H9 (cell line): ENCODE results near the gene SLC7A11. TPM values are rescaled to one million over a fixed set of nuclear protein-coding genes. Genes with fewer than 3 reads are reported as not detected.
A peak's percentile ranks its signal among the peaks of the same experiment; 100 is the strongest.

Experiments used
- DNase-seq: peaks from one replicate; pipeline ENCODE4 v3.0.0-alpha.2; 2017
- H2AFZ ChIP-seq: one replicate; pipeline ENCODE4 v1.6.1; 2013; ENCODE audit warnings: mild to moderate bottlenecking, low read length, control low read depth, moderate library complexity
- H2AK5ac ChIP-seq: 2 replicates; pipeline ENCODE4 v1.6.1; 2013; ENCODE audit warnings: low read length, control low read depth, mixed read lengths; ENCODE audit not compliant: insufficient read length
- H2BK120ac ChIP-seq: one replicate; pipeline ENCODE4 v1.6.1; 2013; ENCODE audit warnings: low read depth, mild to moderate bottlenecking, low read length, control low read depth, inconsistent platforms; ENCODE audit not compliant: poor library complexity, severe bottlenecking
- H2BK12ac ChIP-seq: 2 replicates; pipeline ENCODE4 v1.6.1; 2013; ENCODE audit warnings: low read length, control low read depth, mixed read lengths, low read depth; ENCODE audit not compliant: insufficient read length
- H2BK15ac ChIP-seq: 2 replicates; pipeline ENCODE4 v1.6.1; 2013; ENCODE audit warnings: low read depth, low read length, control low read depth
- H2BK20ac ChIP-seq: one replicate; pipeline ENCODE4 v1.6.1; 2013; ENCODE audit warnings: low read depth, mild to moderate bottlenecking, low read length, control low read depth, inconsistent platforms; ENCODE audit not compliant: poor library complexity, severe bottlenecking
- H2BK5ac ChIP-seq: 2 replicates; pipeline ENCODE4 v1.6.1; 2013; ENCODE audit warnings: low read length, control low read depth, mixed read lengths; ENCODE audit not compliant: insufficient read length
- H3K14ac ChIP-seq: 2 replicates; pipeline ENCODE4 v1.6.1; 2013; ENCODE audit warnings: low read length, control low read depth; ENCODE audit not compliant: insufficient read depth
- H3K18ac ChIP-seq: 2 replicates; pipeline ENCODE4 v1.6.1; 2013; ENCODE audit warnings: low read depth, mild to moderate bottlenecking, mixed read lengths, low read length, control low read depth; ENCODE audit not compliant: insufficient read length
- H3K23ac ChIP-seq: 2 replicates; pipeline ENCODE4 v1.6.1; 2013; ENCODE audit warnings: low read length, control low read depth, mixed read lengths, low read depth; ENCODE audit not compliant: insufficient read length
- H3K23me2 ChIP-seq: 2 replicates; pipeline ENCODE4 v1.6.1; 2013; ENCODE audit warnings: low read depth, mild to moderate bottlenecking, mixed read lengths, low read length, control low read depth; ENCODE audit not compliant: insufficient read length, poor library complexity, severe bottlenecking
- H3K27ac ChIP-seq: 2 replicates; pipeline ENCODE4 v1.5.1; 2013; ENCODE audit warnings: low read length, control low read depth, mixed read lengths, low read depth; ENCODE audit not compliant: insufficient read length
- H3K27me3 ChIP-seq: 2 replicates; pipeline ENCODE4 v1.6.1; 2013; ENCODE audit warnings: low read length, control low read depth, inconsistent platforms; ENCODE audit not compliant: insufficient read depth
- H3K4ac ChIP-seq: 2 replicates; pipeline ENCODE4 v1.6.1; 2013; ENCODE audit warnings: low read depth, mild to moderate bottlenecking, control low read depth, inconsistent platforms, low read length, moderate library complexity
- H3K4me1 ChIP-seq: 2 replicates; pipeline ENCODE4 v1.6.1; 2013; ENCODE audit warnings: low read length, control low read depth, inconsistent platforms; ENCODE audit not compliant: insufficient read depth
- H3K4me2 ChIP-seq: 2 replicates; pipeline ENCODE4 v1.6.1; 2013; ENCODE audit warnings: low read length, control low read depth, mixed read lengths; ENCODE audit not compliant: insufficient read length, insufficient read depth
- H3K56ac ChIP-seq: 2 replicates; pipeline ENCODE4 v1.6.1; 2013; ENCODE audit warnings: low read depth, mild to moderate bottlenecking, mixed read lengths, low read length, control low read depth; ENCODE audit not compliant: insufficient read length
- H3K79me1 ChIP-seq: 2 replicates; pipeline ENCODE4 v1.6.1; 2013; ENCODE audit warnings: low read depth, mild to moderate bottlenecking, moderate library complexity, low read length, control low read depth, inconsistent platforms; ENCODE audit not compliant: insufficient read depth, poor library complexity, severe bottlenecking
- H3K79me2 ChIP-seq: 2 replicates; pipeline ENCODE4 v1.6.1; 2013; ENCODE audit warnings: low read length, control low read depth, inconsistent platforms; ENCODE audit not compliant: insufficient read depth
- H3K9ac ChIP-seq: 2 replicates; pipeline ENCODE4 v1.6.1; 2013; ENCODE audit warnings: low read length, control low read depth, mixed read lengths; ENCODE audit not compliant: insufficient read length; ENCODE audit errors: extremely low read depth
- H3K9me3 ChIP-seq: one replicate; pipeline ENCODE4 v1.6.1; 2013; ENCODE audit warnings: low read depth, low read length, inconsistent platforms; ENCODE audit not compliant: control insufficient read depth
- H3T11ph ChIP-seq: one replicate; pipeline ENCODE4 v1.6.1; 2013; ENCODE audit warnings: mild to moderate bottlenecking, low read length, control low read depth, inconsistent platforms
- H4K20me1 ChIP-seq: one replicate; pipeline ENCODE4 v1.6.1; 2013; ENCODE audit not compliant: control insufficient read depth, insufficient read length, insufficient read depth
- H4K5ac ChIP-seq: 2 replicates; pipeline ENCODE4 v1.6.1; 2013; ENCODE audit warnings: low read depth, mild to moderate bottlenecking, mixed read lengths, low read length, control low read depth; ENCODE audit not compliant: insufficient read length
- H4K8ac ChIP-seq: replicated peaks from 2 replicates; pipeline ENCODE4 v1.6.1; 2013; ENCODE audit warnings: low read length, control low read depth, mixed read lengths, low read depth; ENCODE audit not compliant: insufficient read length
- H4K91ac ChIP-seq: 2 replicates; pipeline ENCODE4 v1.6.1; 2013; ENCODE audit warnings: low read depth, mild to moderate bottlenecking, moderate library complexity, mixed read lengths, low read length, control low read depth; ENCODE audit not compliant: insufficient read length
- H3K27ac Mint-ChIP-seq, 3 experiments: 2 replicates in 2 of 3; 3 replicates in 1 of 3; pipeline ENCODE4 v1.8.0; 2020 to 2021; ENCODE audit warnings: mixed read lengths in 3 of 3, mild to moderate bottlenecking in 1 of 3, moderate library complexity in 1 of 3
- H3K27me3 Mint-ChIP-seq: 2 replicates; pipeline ENCODE4 v1.8.0; 2021; ENCODE audit warnings: low read depth, mild to moderate bottlenecking, moderate library complexity, mixed read lengths
- H3K36me3 Mint-ChIP-seq, 3 experiments: 2 replicates in 2 of 3; 3 replicates in 1 of 3; pipeline ENCODE4 v1.8.0; 2020 to 2021; ENCODE audit warnings: low read depth in 3 of 3, mixed read lengths in 3 of 3; ENCODE audit not compliant: insufficient read depth in 1 of 3
- H3K4me1 Mint-ChIP-seq, 2 experiments: 2 replicates each; pipeline ENCODE4 v1.8.0; 2020; ENCODE audit warnings: mixed read lengths in 2 of 2
- H3K4me3 Mint-ChIP-seq, 2 experiments: 2 replicates in 1 of 2; 3 replicates in 1 of 2; pipeline ENCODE4 v1.8.0; 2020 to 2021; ENCODE audit warnings: mild to moderate bottlenecking in 2 of 2, mixed read lengths in 2 of 2, moderate library complexity in 1 of 2
- H3K9me3 Mint-ChIP-seq, 2 experiments: 2 replicates in 1 of 2; 3 replicates in 1 of 2; pipeline ENCODE4 v1.8.0; 2020; ENCODE audit warnings: mild to moderate bottlenecking in 2 of 2, mixed read lengths in 2 of 2, moderate library complexity in 1 of 2
- WGBS: extraction: QIAGEN DNeasy Blood & Tissue Kit; methylation state at CpG from one replicate; pipeline ENCODE4 v1.1.7; 2013; ENCODE audit warnings: missing lambda C conversion rate, low lambda C conversion rate, mixed read lengths; ENCODE audit not compliant: insufficient read length; ENCODE audit errors: extremely low coverage; 5-methylcytosine and 5-hydroxymethylcytosine counted together
- total RNA-seq: library from RNA; stranded (reverse); gene quantifications from 2 replicates; pipeline ENCODE4 v1.2.1, GENCODE V29; 2021
- TF ChIP-seq, protein P1 (sequence below): fragments of 200-600 bp; sonication (generic); conservative IDR thresholded peaks from 3 replicates; pipeline ENCODE4 v1.8.0; 2021; ENCODE audit warnings: antibody characterized with exemption, mild to moderate bottlenecking

SLC7A11 gene
- total RNA-seq, 1 experiment from 2014 or later: 19.8 TPM

DNA sequence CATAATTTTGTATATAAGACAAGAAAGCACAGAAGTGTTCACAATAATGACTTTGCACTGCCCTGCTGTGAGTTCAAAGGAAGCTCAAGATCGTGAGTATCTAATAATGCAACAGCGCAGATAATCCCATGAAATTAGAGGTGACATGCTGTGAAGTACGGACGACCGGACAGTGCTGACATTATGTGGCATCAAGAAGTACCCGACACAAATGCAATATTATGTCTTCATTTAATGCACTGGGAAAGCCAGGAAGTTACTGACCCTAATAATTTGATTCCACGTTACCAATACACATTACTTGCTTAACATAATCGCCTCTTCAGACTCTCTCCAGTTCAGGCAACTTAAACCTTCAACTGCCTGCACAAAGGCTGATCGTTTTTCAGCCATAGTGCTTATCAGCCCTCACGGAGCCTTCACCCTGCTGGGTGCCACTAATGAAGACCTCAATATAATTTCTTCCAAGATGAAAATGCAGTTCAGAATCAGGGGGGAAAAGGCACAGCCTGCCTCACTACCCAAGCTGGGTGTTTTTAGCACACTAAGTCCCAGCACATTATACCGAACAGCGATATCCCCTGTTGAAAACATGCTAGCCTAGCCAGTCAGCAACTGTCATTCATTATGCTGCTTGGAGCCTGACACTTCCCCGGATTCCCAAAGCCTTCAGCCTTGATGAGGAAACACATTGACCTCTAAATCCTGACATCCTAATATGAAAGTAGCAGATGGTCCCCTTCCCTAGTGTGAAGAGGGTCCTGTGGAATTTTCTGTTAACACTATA, 56.1 kb downstream of the SLC7A11 start:
- peaks cover 2% of the 10 kb centered on the region; the same call in 1 of the 2 replicates for H3K4me1 ChIP-seq
- H2AK5ac ChIP-seq: no peak overlapping the region
- WGBS: no CpG with 5 or more reads among the region's 13 CpGs
- H4K91ac ChIP-seq: no peak overlapping the region
- H4K20me1 ChIP-seq: no peaks in the 10 kb centered on the region
- H2BK120ac ChIP-seq: no peak overlapping the region
- no peak for DNase-seq
- no peak overlapping the region for H2BK5ac ChIP-seq
- no peak overlapping the region for H3K4me2 ChIP-seq
- no peak overlapping the region for H4K5ac ChIP-seq
- no peak overlapping the region for H3K23ac ChIP-seq
- H2AFZ ChIP-seq: no peak overlapping the region
- no peaks in the 10 kb centered on the region for H3K79me2 ChIP-seq
- no peak overlapping the region for H3K27ac ChIP-seq
- no peak overlapping the region for H3K4ac ChIP-seq
- no peak overlapping the region for H2BK15ac ChIP-seq
- H3K27me3 ChIP-seq: no peaks in the 10 kb centered on the region
- no peak overlapping the region for H3T11ph ChIP-seq
- H3K9ac ChIP-seq: no peak overlapping the region
- Mint-ChIP-seq H3K4me1 (peaks cover 12 to 21% of the 10 kb centered on the region in 2 experiments), H3K4me3 (no peak overlapping the region), H3K9me3 (no peaks in the 10 kb centered on the region), H3K36me3 (peaks cover 3 to 13% (median 11%) of the 10 kb centered on the region in 3 experiments; a peak in 5 of 7 replicates), H3K27me3 (no peaks in the 10 kb centered on the region), H3K27ac (peak overlapping the region in 1 of 3 experiments; percentile 53; a peak in 3 of 7 replicates)
- H3K56ac ChIP-seq: peak overlapping the region; percentile 69
- no peak overlapping the region for H3K18ac ChIP-seq
- H4K8ac ChIP-seq: no peak overlapping the region
- H3K9me3 ChIP-seq: no peaks in the 10 kb centered on the region
- H2BK20ac ChIP-seq: no peak overlapping the region
- no peak overlapping the region for H3K14ac ChIP-seq
- no peaks in the 10 kb centered on the region for H3K23me2 ChIP-seq
- H2BK12ac ChIP-seq: no peak overlapping the region
- H3K79me1 ChIP-seq: no peaks in the 10 kb centered on the region
- TF ChIP-seq, protein P1, sequence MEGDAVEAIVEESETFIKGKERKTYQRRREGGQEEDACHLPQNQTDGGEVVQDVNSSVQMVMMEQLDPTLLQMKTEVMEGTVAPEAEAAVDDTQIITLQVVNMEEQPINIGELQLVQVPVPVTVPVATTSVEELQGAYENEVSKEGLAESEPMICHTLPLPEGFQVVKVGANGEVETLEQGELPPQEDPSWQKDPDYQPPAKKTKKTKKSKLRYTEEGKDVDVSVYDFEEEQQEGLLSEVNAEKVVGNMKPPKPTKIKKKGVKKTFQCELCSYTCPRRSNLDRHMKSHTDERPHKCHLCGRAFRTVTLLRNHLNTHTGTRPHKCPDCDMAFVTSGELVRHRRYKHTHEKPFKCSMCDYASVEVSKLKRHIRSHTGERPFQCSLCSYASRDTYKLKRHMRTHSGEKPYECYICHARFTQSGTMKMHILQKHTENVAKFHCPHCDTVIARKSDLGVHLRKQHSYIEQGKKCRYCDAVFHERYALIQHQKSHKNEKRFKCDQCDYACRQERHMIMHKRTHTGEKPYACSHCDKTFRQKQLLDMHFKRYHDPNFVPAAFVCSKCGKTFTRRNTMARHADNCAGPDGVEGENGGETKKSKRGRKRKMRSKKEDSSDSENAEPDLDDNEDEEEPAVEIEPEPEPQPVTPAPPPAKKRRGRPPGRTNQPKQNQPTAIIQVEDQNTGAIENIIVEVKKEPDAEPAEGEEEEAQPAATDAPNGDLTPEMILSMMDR: no peak
